Measurements from ENCODE around the gene GAL3ST3. TPM values are rescaled to one million over a fixed set of nuclear protein-coding genes. Genes with fewer than 3 reads are reported as not detected.

The GAL3ST3 gene
- total RNA-seq, 1 experiment from 2014 or later: 1.8 TPM

- DNase-seq (ENCODE audit: low spot score): no peak
- CTCF ChIA-PET: no interaction called here
- no TSS peak for BruUV-seq (replicated peaks)
Observed at GRCh38 chr11:65997286-65997685, 51.7 kb downstream of the GAL3ST3 start.

GRCh38 chr11:65992056-65992455 lies 56.9 kb downstream of the GAL3ST3 start:
- Histone ChIP-seq H3K4me1 (ENCODE audit: insufficient read depth, low read length, poor library complexity, severe bottlenecking) (no peaks in the 10 kb centered on the region), H3K27me3 (replicated peaks; ENCODE audit: insufficient read depth, low read depth, low read length, poor library complexity) (no peaks in the 10 kb centered on the region), H3K4me3 (ENCODE audit: low read depth, low read length, poor library complexity, severe bottlenecking) (no peak overlapping the region), H3K27ac (ENCODE audit: low read depth, low read length, poor library complexity, severe bottlenecking) (no peak overlapping the region), H3K36me3 (ENCODE audit: insufficient read depth, low read length, poor library complexity, severe bottlenecking) (peaks cover 5% of the 10 kb centered on the region), H3K9me3 (ENCODE audit: low read depth, low read length, poor library complexity, severe bottlenecking) (no peaks in the 10 kb centered on the region)
- no TSS peak for BruUV-seq (replicated peaks)
- no peak for DNase-seq (ENCODE audit: low spot score)
- POLR2A ChIA-PET (ENCODE audit: low non-redundant PET): no interaction called here
- intact Hi-C loops (cut with micrococcal nuclease; ENCODE audit: unreplicated experiment): no loop called here
- CTCF ChIA-PET: interaction anchor here (1.6 kb wide), 1 partner anchor 104 kb away, joined by 5 read pairs; the partner anchor contains the start of gene FIBP
- no peak for TF ChIP-seq EZH2 (IDR thresholded peaks at IDR 0.05; ENCODE audit: borderline replicate concordance, low read depth, low read length, poor library complexity, severe bottlenecking)
- TF ChIP-seq CTCF (conservative IDR thresholded peaks at IDR 0.05; ENCODE audit: low read depth, low read length): no peak

More at GRCh38 chr11:65997286-65997685, 51.7 kb downstream of the GAL3ST3 start:
- Histone ChIP-seq H3K9me3 (ENCODE audit: low read depth, low read length, poor library complexity, severe bottlenecking) (no peaks in the 10 kb centered on the region), H3K4me1 (ENCODE audit: insufficient read depth, low read length, poor library complexity, severe bottlenecking) (no peaks in the 10 kb centered on the region), H3K4me3 (ENCODE audit: low read depth, low read length, poor library complexity, severe bottlenecking) (no peak overlapping the region), H3K27ac (ENCODE audit: low read depth, low read length, poor library complexity, severe bottlenecking) (no peak overlapping the region), H3K36me3 (ENCODE audit: insufficient read depth, low read length, poor library complexity, severe bottlenecking) (peaks cover 38% of the 10 kb centered on the region), H3K27me3 (replicated peaks; ENCODE audit: insufficient read depth, low read depth, low read length, poor library complexity) (no peaks in the 10 kb centered on the region)
- intact Hi-C loops (cut with micrococcal nuclease; ENCODE audit: unreplicated experiment): no loop called here
- TF ChIP-seq CTCF (conservative IDR thresholded peaks at IDR 0.05; ENCODE audit: low read depth, low read length): no peak
- no peak for TF ChIP-seq EZH2 (IDR thresholded peaks at IDR 0.05; ENCODE audit: borderline replicate concordance, low read depth, low read length, poor library complexity, severe bottlenecking)
- POLR2A ChIA-PET (ENCODE audit: low non-redundant PET): no interaction called here

Other genes starting within 250 kb of the GAL3ST3 start
- 2.0 and 2.1 TPM in 2 replicates for gene SNX32, start 215.2 kb downstream of the GAL3ST3 start, total RNA-seq (2021)
- 1,449 and 1,649 TPM in 2 replicates for gene CFL1, start 191.0 kb downstream of the GAL3ST3 start, total RNA-seq (2021)
- gene MUS81, start 188.7 kb downstream of the GAL3ST3 start, total RNA-seq (2021): 64.6 and 77.4 TPM in 2 replicates
- 31.2 and 37.6 TPM in 2 replicates for gene EFEMP2, start 176.4 kb downstream of the GAL3ST3 start, total RNA-seq (2021)
- gene CTSW, start 169.3 kb downstream of the GAL3ST3 start, total RNA-seq (2021): not detected in 2 replicates
- 98.5 and 116 TPM in 2 replicates for gene FIBP, start 160.7 kb downstream of the GAL3ST3 start, total RNA-seq (2021)
- gene CCDC85B, start 158.5 kb downstream of the GAL3ST3 start, total RNA-seq (2021): 32.3 and 32.9 TPM in 2 replicates
- gene FOSL1, start 148.8 kb downstream of the GAL3ST3 start, total RNA-seq (2021): 12.6 and 29.0 TPM in 2 replicates
- gene C11orf68, start 130.1 kb downstream of the GAL3ST3 start, total RNA-seq (2021): 22.4 and 27.6 TPM in 2 replicates
- gene DRAP1, start 129.7 kb downstream of the GAL3ST3 start, total RNA-seq (2021): 122 and 124 TPM in 2 replicates
- gene TSGA10IP, start 103.7 kb downstream of the GAL3ST3 start, total RNA-seq (2021): not detected in 2 replicates
- gene SART1, start 87.4 kb downstream of the GAL3ST3 start, total RNA-seq (2021): 95.8 and 96.3 TPM in 2 replicates
- gene EIF1AD, start 47.0 kb downstream of the GAL3ST3 start, total RNA-seq (2021): 69.4 and 86.2 TPM in 2 replicates
- gene BANF1, start 46.7 kb downstream of the GAL3ST3 start, total RNA-seq (2021): 541 and 556 TPM in 2 replicates
- gene CST6, start 37.2 kb downstream of the GAL3ST3 start, total RNA-seq (2021): 2.3 and 3.9 TPM in 2 replicates
- gene CATSPER1, start 22.7 kb downstream of the GAL3ST3 start, total RNA-seq (2021): not detected in 2 replicates
- 357 and 358 TPM in 2 replicates for gene SF3B2, start 3.2 kb upstream of the GAL3ST3 start, total RNA-seq (2021)
- gene PACS1, start 21.1 kb upstream of the GAL3ST3 start, total RNA-seq (2021): 75.7 and 79.1 TPM in 2 replicates
- gene KLC2, start 208.5 kb upstream of the GAL3ST3 start, total RNA-seq (2021): 94.3 and 97.4 TPM in 2 replicates
- gene RAB1B, start 219.5 kb upstream of the GAL3ST3 start, total RNA-seq (2021): 171 and 186 TPM in 2 replicates
- gene CNIH2, start 229.0 kb upstream of the GAL3ST3 start, total RNA-seq (2021): 11.6 and 13.7 TPM in 2 replicates
- gene YIF1A, start 240.0 kb upstream of the GAL3ST3 start, total RNA-seq (2021): 125 and 128 TPM in 2 replicates
- 1.5 and 1.7 TPM in 2 replicates for gene TMEM151A, start 242.7 kb upstream of the GAL3ST3 start, total RNA-seq (2021)